Thyroid gland (tissue), 4 donors: ENCODE data around the gene KLRC3. TPM values are rescaled to one million over a fixed set of nuclear protein-coding genes. Genes with fewer than 3 reads are reported as not detected.
"Not testable (repeated sequence)": the region's sequence is repeated elsewhere in the genome, so short reads cannot be mapped to it uniquely, and the experiment has no call there.

Source experiments
- DNase-seq, 2 donors: peaks; one replicate each; pipeline ENCODE4 v3.0.0-alpha.2; 2019
- H3K27ac ChIP-seq, 3 donors: fragments of 200-600 bp; sonication (generic); 1 replicate in 2 of 3; 2 replicates in 1 of 3; pipeline ENCODE4 v1.5.1; 2016 to 2019; ENCODE audit warnings: mild to moderate bottlenecking in 1 of 3, moderate library complexity in 1 of 3
- H3K27me3 ChIP-seq: fragments of 200-600 bp; sonication (generic); one replicate; pipeline ENCODE4 v1.5.1; 2019
- H3K36me3 ChIP-seq, 2 donors: fragments of 200-600 bp; sonication (generic); one replicate each; pipeline ENCODE4 v1.5.1; 2016 to 2019
- H3K4me1 ChIP-seq, 2 donors: fragments of 200-600 bp; sonication (generic); one replicate each; pipeline ENCODE4 v1.5.1; 2017 to 2019
- H3K4me3 ChIP-seq, 3 donors: fragments of 200-600 bp; sonication (generic); replicated peaks in 1 of 3; 1 replicate in 2 of 3; 2 replicates in 1 of 3; pipeline ENCODE4 v1.5.1; 2016; ENCODE audit warnings: mild to moderate bottlenecking in 1 of 3
- H3K9me3 ChIP-seq: fragments of 200-600 bp; sonication (generic); one replicate; pipeline ENCODE4 v1.5.1; 2017
- POLR2A ChIP-seq, 2 donors: fragments of 450-650 bp; IDR thresholded peaks; one replicate each; pipeline ENCODE4 v1.6.1; 2017; ENCODE audit warnings: antibody characterized with exemption in 2 of 2, mild to moderate bottlenecking in 2 of 2, moderate library complexity in 1 of 2
- WGBS, 2 donors: methylation state at CpG; one replicate each; pipeline ENCODE4 v1.1.5; 2017; 5-methylcytosine and 5-hydroxymethylcytosine counted together
- intact Hi-C: fragments of 100-400 bp; cut with DNase I; formaldehyde crosslinking; loops from one replicate; pipeline ENCODE4 v1.15.1; 2023
- total RNA-seq, 4 donors: library from RNA; depleted of rRNA; stranded (reverse); fragments of >200 nt; gene quantifications; one replicate each; pipeline ENCODE4 v1.2.3, GENCODE V29; 2016
- TF ChIP-seq, protein P1 (sequence below), 6 experiments: fragments of 200-600 bp in 3 of 6; fragments of 450-650 bp in 3 of 6; sonication (generic) in 3 of 6; IDR thresholded peaks; one replicate each; pipeline ENCODE4 v1.5.1; 2016 to 2019; ENCODE audit warnings: antibody characterized with exemption in 6 of 6, mild to moderate bottlenecking in 2 of 6, inconsistent platforms in 1 of 6, moderate library complexity in 1 of 6

KLRC3 gene
- total RNA-seq, 4 donors from 2014 or later: not detected

DNA sequence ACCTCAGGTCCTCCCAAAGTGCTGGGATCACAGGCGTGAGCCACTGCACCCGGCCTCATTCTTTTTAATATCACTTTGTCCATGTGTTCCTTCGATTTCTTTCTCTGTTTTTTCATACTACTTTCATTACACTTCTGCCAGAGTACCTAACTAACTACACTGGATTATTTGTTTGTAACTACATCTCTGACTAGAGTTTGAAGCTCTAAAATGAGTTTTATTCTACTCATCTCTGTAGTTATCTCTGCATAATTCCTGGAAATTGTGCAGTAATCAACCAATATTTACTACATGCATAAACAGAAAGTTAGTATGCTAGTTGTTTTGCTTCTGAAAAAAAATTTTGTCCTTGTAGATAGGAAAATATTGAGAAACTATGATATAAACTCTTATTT, 45.8 kb downstream of the KLRC3 start:
- no peak overlapping the region for H3K4me3 ChIP-seq
- H3K27ac ChIP-seq: no peak overlapping the region
- 88 to 96% methylated on average over 3 of the region's 3 CpGs for WGBS, 2 donors
- DNase-seq: no peak
- no peaks in the 10 kb centered on the region for H3K4me1 ChIP-seq
- TF ChIP-seq POLR2A (IDR thresholded peaks at IDR 0.05): no peak
- TF ChIP-seq, protein P1, sequence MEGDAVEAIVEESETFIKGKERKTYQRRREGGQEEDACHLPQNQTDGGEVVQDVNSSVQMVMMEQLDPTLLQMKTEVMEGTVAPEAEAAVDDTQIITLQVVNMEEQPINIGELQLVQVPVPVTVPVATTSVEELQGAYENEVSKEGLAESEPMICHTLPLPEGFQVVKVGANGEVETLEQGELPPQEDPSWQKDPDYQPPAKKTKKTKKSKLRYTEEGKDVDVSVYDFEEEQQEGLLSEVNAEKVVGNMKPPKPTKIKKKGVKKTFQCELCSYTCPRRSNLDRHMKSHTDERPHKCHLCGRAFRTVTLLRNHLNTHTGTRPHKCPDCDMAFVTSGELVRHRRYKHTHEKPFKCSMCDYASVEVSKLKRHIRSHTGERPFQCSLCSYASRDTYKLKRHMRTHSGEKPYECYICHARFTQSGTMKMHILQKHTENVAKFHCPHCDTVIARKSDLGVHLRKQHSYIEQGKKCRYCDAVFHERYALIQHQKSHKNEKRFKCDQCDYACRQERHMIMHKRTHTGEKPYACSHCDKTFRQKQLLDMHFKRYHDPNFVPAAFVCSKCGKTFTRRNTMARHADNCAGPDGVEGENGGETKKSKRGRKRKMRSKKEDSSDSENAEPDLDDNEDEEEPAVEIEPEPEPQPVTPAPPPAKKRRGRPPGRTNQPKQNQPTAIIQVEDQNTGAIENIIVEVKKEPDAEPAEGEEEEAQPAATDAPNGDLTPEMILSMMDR (IDR thresholded peaks at IDR 0.05): no peak
- intact Hi-C loops: no loop called here
- no peaks in the 10 kb centered on the region for H3K27me3 ChIP-seq
- no peaks in the 10 kb centered on the region for H3K36me3 ChIP-seq
- no peaks in the 10 kb centered on the region for H3K9me3 ChIP-seq

DNA sequence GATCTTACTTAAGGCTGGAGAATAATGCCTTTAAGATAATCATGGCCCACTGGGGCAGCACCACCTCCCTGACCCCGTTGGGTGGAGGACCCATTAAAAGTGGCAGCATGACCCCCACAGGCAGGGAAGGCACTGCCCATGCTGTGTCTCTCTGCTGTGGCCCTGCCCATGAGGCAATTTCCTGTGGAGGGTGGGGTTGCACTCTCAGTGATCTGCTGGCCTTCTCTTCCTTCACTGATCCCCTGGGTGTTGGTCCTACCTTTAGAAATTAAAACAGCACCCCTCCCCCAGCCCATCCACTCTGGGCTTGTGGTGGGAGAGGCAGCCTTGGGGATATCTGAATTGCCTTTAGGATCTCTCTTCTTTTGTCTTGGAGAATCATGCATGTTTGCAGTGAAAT, 47.8 kb downstream of the KLRC3 start:
- Histone ChIP-seq H3K4me1 (no peaks in the 10 kb centered on the region), H3K36me3 (no peaks in the 10 kb centered on the region), H3K4me3 (no peak overlapping the region), H3K27me3 (no peaks in the 10 kb centered on the region), H3K9me3 (no peaks in the 10 kb centered on the region), H3K27ac (no peak overlapping the region)
- no peak for TF ChIP-seq POLR2A (IDR thresholded peaks at IDR 0.05)
- TF ChIP-seq, protein P1 (IDR thresholded peaks at IDR 0.05): no peak
- no peak for DNase-seq
- intact Hi-C loops: no loop called here
- WGBS, 2 donors: 54 to 58% methylated on average over 1 of the region's 1 CpG

DNA sequence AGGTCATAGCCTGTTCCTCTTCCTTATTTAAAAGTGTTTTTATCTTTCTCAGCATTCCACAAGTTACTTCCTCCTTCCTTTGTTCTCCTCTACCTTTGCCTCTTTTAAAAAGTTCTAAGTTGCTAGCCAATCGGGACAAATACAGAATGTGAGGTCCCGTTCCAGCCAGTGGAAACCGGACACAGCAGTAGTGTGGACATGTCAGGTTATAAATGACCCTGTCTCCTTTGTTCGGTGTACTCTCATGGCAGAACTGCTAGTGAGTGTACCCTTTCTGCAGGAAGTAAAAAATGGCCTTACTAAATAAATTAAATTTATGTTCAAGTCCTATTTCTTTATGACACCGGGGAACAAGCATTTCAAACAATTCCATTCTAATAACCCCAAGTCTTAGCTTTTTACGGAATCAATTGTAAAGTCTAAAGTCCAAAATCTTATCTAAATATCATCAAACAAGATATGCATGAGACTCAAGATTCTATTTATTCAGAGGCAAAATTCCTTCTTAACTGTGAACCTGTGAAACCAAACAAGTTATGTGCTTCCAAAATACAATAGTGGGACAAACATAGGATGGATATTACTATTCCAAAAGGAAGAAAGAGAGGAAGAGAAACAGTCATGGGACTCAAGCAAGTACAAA, 48.4 kb downstream of the KLRC3 start:
- H3K9me3 ChIP-seq, H3K4me1 ChIP-seq, intact Hi-C loops, H3K36me3 ChIP-seq, H3K27ac ChIP-seq, H3K27me3 ChIP-seq, DNase-seq, H3K4me3 ChIP-seq: not testable (repeated sequence)
- WGBS, 2 donors: 73 to 80% methylated on average over 6 of the region's 6 CpGs

DNA sequence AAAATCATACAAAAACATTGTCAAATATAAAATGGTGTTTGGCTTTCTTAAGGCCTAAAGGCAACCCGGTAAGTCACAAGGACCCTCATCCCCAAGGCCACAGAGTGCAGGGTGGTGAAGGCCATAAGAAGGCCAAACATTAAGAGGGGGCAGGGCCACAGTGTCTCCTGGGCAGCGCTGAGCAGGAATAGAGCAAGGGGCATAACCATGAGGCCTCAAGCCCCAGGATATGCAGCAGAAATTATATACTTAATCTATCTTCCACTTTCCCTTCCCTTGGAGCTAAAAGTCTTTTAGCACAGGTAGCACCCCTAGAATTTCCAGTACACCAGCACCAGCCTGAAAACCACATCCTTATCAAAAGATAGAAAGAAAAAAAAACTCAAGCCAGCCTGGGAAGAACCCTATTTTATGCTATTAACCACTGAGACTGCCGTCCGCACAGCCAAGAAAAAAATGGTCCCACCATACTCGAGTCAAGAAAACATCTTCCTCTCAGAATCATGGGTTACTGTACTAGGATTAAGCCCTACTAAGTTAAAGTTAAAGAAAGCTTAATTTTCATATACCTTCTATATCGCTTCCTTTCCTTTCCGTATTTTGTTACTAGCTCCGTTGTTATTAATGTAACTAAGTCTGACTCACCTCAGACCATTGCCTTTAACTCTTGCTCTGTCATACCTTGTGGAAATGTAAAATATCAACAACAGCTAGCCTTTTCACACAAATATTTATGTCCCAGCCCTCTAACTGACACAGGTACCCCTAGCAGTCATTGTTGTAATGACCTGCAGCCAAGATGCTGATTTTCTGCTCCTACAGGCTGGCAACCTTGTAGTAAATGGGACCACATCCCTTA, 50.6 kb downstream of the KLRC3 start:
- Histone ChIP-seq H3K4me3 (no peak overlapping the region), H3K27me3 (no peaks in the 10 kb centered on the region), H3K4me1 (peaks cover 13% of the 10 kb centered on the region in 2 donors), H3K36me3 (no peaks in the 10 kb centered on the region), H3K27ac (no peak overlapping the region), H3K9me3 (no peaks in the 10 kb centered on the region)
- no peak for DNase-seq
- TF ChIP-seq, protein P1 (IDR thresholded peaks at IDR 0.05): no peak
- TF ChIP-seq POLR2A (IDR thresholded peaks at IDR 0.05): no peak
- WGBS, 2 donors: 89 to 94% methylated on average over 8 of the region's 8 CpGs
- intact Hi-C loops: no loop called here

DNA sequence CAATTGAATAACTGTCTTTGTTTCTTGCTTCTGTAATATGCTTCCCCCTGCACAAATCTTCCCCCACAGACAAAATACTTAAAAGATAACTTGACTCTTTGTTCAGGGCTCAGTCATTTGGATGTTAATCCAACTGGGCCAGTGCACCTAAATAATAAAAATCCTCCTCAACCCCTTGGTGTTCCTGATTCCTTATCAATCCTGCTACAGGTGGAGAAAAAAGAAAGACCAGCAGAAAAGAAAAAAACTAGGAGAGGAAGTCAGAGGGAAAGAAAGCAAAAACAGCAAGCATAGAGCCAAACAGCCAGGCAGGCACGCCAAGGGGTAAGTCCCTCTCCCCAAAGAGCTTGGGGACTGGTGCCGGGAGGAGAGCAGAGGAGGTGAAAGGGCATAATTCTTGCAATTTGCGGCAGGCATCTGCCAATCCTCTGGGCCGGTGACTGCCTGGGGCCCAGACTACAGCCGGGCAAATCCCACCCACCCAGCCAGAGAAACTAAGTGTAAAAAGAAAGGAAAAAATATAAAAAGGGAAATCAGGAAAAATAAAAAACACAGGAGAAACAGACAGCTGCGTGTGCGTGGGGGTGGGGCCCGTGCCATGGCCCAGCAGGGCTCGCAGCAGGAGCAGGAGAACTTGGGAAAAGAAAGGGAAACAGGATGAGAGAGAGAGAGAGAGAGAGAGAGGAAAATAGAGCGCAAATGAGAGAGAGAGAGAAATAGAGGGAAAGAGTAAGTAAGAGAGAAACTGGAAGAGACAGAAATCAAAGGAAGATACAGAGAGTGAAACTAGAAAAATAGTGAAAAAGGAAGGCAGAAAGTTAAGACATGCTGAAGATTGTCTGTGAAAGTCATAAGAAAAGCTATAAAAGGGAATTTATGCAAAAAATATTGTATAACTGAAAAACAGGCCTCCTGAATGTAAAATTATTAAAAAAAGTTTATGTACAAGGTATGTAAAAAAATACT, 51.9 kb downstream of the KLRC3 start:
- intact Hi-C loops: no loop called here
- WGBS, 2 donors: 85 to 86% methylated on average over 10 of the region's 10 CpGs
- Histone ChIP-seq H3K36me3 (no peaks in the 10 kb centered on the region), H3K4me1 (peaks cover 13 to 20% of the 10 kb centered on the region in 2 donors), H3K27me3 (no peaks in the 10 kb centered on the region), H3K9me3 (no peaks in the 10 kb centered on the region), H3K4me3 (no peak overlapping the region), H3K27ac (no peak overlapping the region)
- no peak for TF ChIP-seq POLR2A (IDR thresholded peaks at IDR 0.05)
- TF ChIP-seq, protein P1 (IDR thresholded peaks at IDR 0.05): no peak
- no peak for DNase-seq

DNA sequence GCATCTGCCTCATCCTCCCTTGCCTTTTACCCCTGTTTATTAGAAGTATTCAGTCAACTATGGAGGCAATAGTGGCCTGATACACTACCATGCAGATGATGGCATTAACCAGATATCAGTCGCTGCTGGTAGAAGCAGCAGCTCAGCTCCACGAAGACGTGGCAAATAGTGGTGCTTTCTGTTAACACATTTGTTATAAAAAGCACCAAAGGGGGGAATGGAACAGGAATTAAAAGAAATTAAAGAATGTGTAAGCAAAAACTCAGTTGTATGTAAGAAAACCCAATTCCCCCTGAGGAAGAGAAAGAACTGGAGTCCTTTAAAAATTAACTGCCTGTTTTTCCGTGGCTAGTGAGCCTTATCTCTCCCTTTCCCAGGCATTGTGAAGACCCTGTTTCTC, 52.7 kb downstream of the KLRC3 start:
- DNase-seq, H3K4me3 ChIP-seq, H3K27ac ChIP-seq, H3K9me3 ChIP-seq, H3K27me3 ChIP-seq, intact Hi-C loops, H3K36me3 ChIP-seq: not testable (repeated sequence)
- WGBS, 2 donors: 72% methylated on average over 4 of the region's 4 CpGs
- peaks cover 13 to 20% of the 10 kb centered on the region in 2 donors for H3K4me1 ChIP-seq
